Body of pancreas (tissue), 4 donors: ENCODE measurements around the gene MOCS1.

Experiments
- CTCF ChIP-seq, 7 experiments: fragments of 450-650 bp in 4 of 7; fragments of 200-600 bp in 3 of 7; sonication (generic) in 3 of 7; IDR thresholded peaks; one replicate each; pipeline ENCODE4 v1.5.1; 2016 to 2019; ENCODE audit warnings: antibody characterized with exemption in 7 of 7
- POLR2A ChIP-seq, 3 donors: fragments of 450-650 bp; IDR thresholded peaks; one replicate each; pipeline ENCODE4 v1.6.1; 2016; ENCODE audit warnings: antibody characterized with exemption in 3 of 3, mild to moderate bottlenecking in 2 of 3

GRCh38 chr6:39880594-39880993, 53.7 kb downstream of the MOCS1 start:
- TF ChIP-seq CTCF (IDR thresholded peaks at IDR 0.05) (no peak), POLR2A (IDR thresholded peaks at IDR 0.05) (no peak)
